ENCODE measurements around the gene WDFY4. TPM values are rescaled to one million over a fixed set of nuclear protein-coding genes. Genes with fewer than 3 reads are reported as not detected.

The WDFY4 gene
- total RNA-seq, 1 experiment from 2014 or later, result not detected

GRCh38 chr10:48778193-48778857, 93.7 kb downstream of the WDFY4 start:
- H2BK20ac ChIP-seq (ENCODE audit: low read depth, low read length, poor library complexity, severe bottlenecking), result no peak overlapping the region
- H2BK5ac ChIP-seq (ENCODE audit: insufficient read length, low read length), result no peak overlapping the region
- H3K27me3 ChIP-seq (ENCODE audit: insufficient read depth, low read length), result no peaks in the 10 kb centered on the region
- no peak overlapping the region for H3K18ac ChIP-seq (ENCODE audit: insufficient read length, low read depth, low read length)
- no peaks in the 10 kb centered on the region; a peak in 1 of 7 replicates for H3K36me3 Mint-ChIP-seq (ENCODE audit: insufficient read depth in 1 of 3, low read depth in 3 of 3)
- H2BK15ac ChIP-seq (ENCODE audit: low read depth, low read length), result no peak overlapping the region
- no peak overlapping the region for H2AFZ ChIP-seq (ENCODE audit: low read length)
- H3K14ac ChIP-seq (ENCODE audit: insufficient read depth, low read length), result peak overlapping the region; percentile 50; the same call in 1 of the 2 replicates
- no peak overlapping the region for H4K8ac ChIP-seq (replicated peaks; ENCODE audit: insufficient read length, low read depth, low read length)
- H3K27ac Mint-ChIP-seq, result no peak overlapping the region; a peak in 1 of 7 replicates
- no peak overlapping the region for H3K27ac ChIP-seq (ENCODE audit: insufficient read length, low read depth, low read length)
- H3K4me3 Mint-ChIP-seq, result no peak overlapping the region
- DNase-seq, result no peak
- no peaks in the 10 kb centered on the region for H3K4me1 ChIP-seq (ENCODE audit: insufficient read depth, low read length)
- H3K23me2 ChIP-seq (ENCODE audit: insufficient read length, low read depth, low read length, poor library complexity, severe bottlenecking), result no peaks in the 10 kb centered on the region
- no peaks in the 10 kb centered on the region for H3K79me2 ChIP-seq (ENCODE audit: insufficient read depth, low read length)
- no peaks in the 10 kb centered on the region for H3K79me1 ChIP-seq (ENCODE audit: insufficient read depth, low read depth, low read length, poor library complexity, severe bottlenecking)
- H3K23ac ChIP-seq (ENCODE audit: insufficient read length, low read depth, low read length), result no peak overlapping the region
- no peak overlapping the region for H2BK12ac ChIP-seq (ENCODE audit: insufficient read length, low read depth, low read length)
- no peak overlapping the region for H3K4me2 ChIP-seq (ENCODE audit: insufficient read depth, insufficient read length, low read length)
- H3K56ac ChIP-seq (ENCODE audit: insufficient read length, low read depth, low read length), result no peak overlapping the region
- TF ChIP-seq, protein P1, sequence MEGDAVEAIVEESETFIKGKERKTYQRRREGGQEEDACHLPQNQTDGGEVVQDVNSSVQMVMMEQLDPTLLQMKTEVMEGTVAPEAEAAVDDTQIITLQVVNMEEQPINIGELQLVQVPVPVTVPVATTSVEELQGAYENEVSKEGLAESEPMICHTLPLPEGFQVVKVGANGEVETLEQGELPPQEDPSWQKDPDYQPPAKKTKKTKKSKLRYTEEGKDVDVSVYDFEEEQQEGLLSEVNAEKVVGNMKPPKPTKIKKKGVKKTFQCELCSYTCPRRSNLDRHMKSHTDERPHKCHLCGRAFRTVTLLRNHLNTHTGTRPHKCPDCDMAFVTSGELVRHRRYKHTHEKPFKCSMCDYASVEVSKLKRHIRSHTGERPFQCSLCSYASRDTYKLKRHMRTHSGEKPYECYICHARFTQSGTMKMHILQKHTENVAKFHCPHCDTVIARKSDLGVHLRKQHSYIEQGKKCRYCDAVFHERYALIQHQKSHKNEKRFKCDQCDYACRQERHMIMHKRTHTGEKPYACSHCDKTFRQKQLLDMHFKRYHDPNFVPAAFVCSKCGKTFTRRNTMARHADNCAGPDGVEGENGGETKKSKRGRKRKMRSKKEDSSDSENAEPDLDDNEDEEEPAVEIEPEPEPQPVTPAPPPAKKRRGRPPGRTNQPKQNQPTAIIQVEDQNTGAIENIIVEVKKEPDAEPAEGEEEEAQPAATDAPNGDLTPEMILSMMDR (conservative IDR thresholded peaks at IDR 0.05), result no peak
- H3K4ac ChIP-seq (ENCODE audit: low read depth, low read length), result no peak overlapping the region
- H3K4me1 Mint-ChIP-seq, result peaks cover 3 to 6% of the 10 kb centered on the region in 2 experiments
- H4K91ac ChIP-seq (ENCODE audit: insufficient read length, low read depth, low read length), result no peak overlapping the region
- H3T11ph ChIP-seq (ENCODE audit: low read length), result no peak overlapping the region
- WGBS (ENCODE audit: extremely low coverage, insufficient read length, low lambda C conversion rate), result no CpG with 5 or more reads among the region's 12 CpGs
- peaks cover 6% of the 10 kb centered on the region for H3K27me3 Mint-ChIP-seq (ENCODE audit: low read depth)
- H3K9me3 ChIP-seq (ENCODE audit: control insufficient read depth, low read depth, low read length), result no peaks in the 10 kb centered on the region
- H4K20me1 ChIP-seq (ENCODE audit: control insufficient read depth, insufficient read depth, insufficient read length), result no peaks in the 10 kb centered on the region
- no peak overlapping the region for H3K9ac ChIP-seq (ENCODE audit: extremely low read depth, insufficient read length, low read length)
- no peaks in the 10 kb centered on the region for H3K9me3 Mint-ChIP-seq
- H2BK120ac ChIP-seq (ENCODE audit: low read depth, low read length, poor library complexity, severe bottlenecking), result no peak overlapping the region
- no peak overlapping the region for H4K5ac ChIP-seq (ENCODE audit: insufficient read length, low read depth, low read length)
- no peak overlapping the region for H2AK5ac ChIP-seq (ENCODE audit: insufficient read length, low read length)

Measured in H9 (cell line).